K562 (cell line): Measurements from ENCODE around the gene IRF1. TPM values are rescaled to one million over a fixed set of nuclear protein-coding genes. Genes with fewer than 3 reads are reported as not detected.

Experiments
- BRD9 ChIP-seq: fragments of 450-650 bp; IDR thresholded peaks from 2 replicates; pipeline ENCODE4 v1.6.1; 2018; ENCODE audit warnings: low read depth; ENCODE audit not compliant: partially characterized antibody
- BRF1 ChIP-seq: IDR thresholded peaks from 3 replicates; pipeline ENCODE4 v1.6.1; 2011; ENCODE audit warnings: borderline replicate concordance, mild to moderate bottlenecking; ENCODE audit not compliant: insufficient read length; ENCODE audit errors: extremely low read depth
- CHD1 ChIP-seq: fragments of 200-600 bp; sonication (generic); IDR thresholded peaks from one replicate; pipeline ENCODE4 v1.6.1; 2012; ENCODE audit warnings: mild to moderate bottlenecking, moderate library complexity, low read length, inconsistent platforms
- GTF2B ChIP-seq: IDR thresholded peaks from 2 replicates; pipeline ENCODE4 v1.6.1; 2011; ENCODE audit not compliant: insufficient read length; ENCODE audit errors: extremely low read depth
- HES1 ChIP-seq: fragments of 450-650 bp; IDR thresholded peaks from 2 replicates; pipeline ENCODE4 v1.6.1; 2016; ENCODE audit warnings: low read depth, mild to moderate bottlenecking, moderate library complexity
- KAT8 ChIP-seq: fragments of 450-650 bp; IDR thresholded peaks from 2 replicates; pipeline ENCODE4 v1.6.1; 2016; ENCODE audit warnings: low read depth, mild to moderate bottlenecking
- KLF6 ChIP-seq: fragments of 250-450 bp; sonication (Bioruptor Pico); IDR thresholded peaks from 2 replicates; pipeline ENCODE4 v1.4.0; 2020; ENCODE audit warnings: mild to moderate bottlenecking, moderate library complexity, borderline replicate concordance
- MECOM ChIP-seq: fragments of 250-450 bp; sonication (Bioruptor Pico); IDR thresholded peaks from 2 replicates; pipeline ENCODE4 v1.8.0; 2022; ENCODE audit warnings: inconsistent platforms
- MTA1 ChIP-seq: fragments of 450-650 bp; IDR thresholded peaks from 2 replicates; pipeline ENCODE4 v1.6.1; 2017; ENCODE audit warnings: borderline replicate concordance
- NCOR1 ChIP-seq: fragments of 450-650 bp; IDR thresholded peaks from 2 replicates; pipeline ENCODE4 v1.6.1; 2016; ENCODE audit warnings: mild to moderate bottlenecking, moderate library complexity
- NFIC ChIP-seq: fragments of 450-650 bp; IDR thresholded peaks from 2 replicates; pipeline ENCODE4 v1.6.1; 2017; ENCODE audit warnings: mild to moderate bottlenecking, inconsistent platforms
- PHF21A ChIP-seq: fragments of 450-650 bp; IDR thresholded peaks from 2 replicates; pipeline ENCODE4 v1.6.1; 2017; ENCODE audit warnings: low read depth, borderline replicate concordance
- SMARCB1 ChIP-seq: IDR thresholded peaks from 2 replicates; pipeline ENCODE4 v1.6.1; 2011; ENCODE audit warnings: improper control_type of control experiment, low read depth; ENCODE audit not compliant: insufficient read length
- SRSF9 ChIP-seq: fragments of 200-400 bp; formaldehyde crosslinking; IDR thresholded peaks from 2 replicates; pipeline ENCODE4 v1.6.1; 2017; ENCODE audit warnings: low read depth, low read length, borderline replicate concordance
- ZNF347 ChIP-seq: fragments of 450-650 bp; formaldehyde crosslinking; IDR thresholded peaks from 2 replicates; pipeline ENCODE4 v1.4.0; 2020; ENCODE audit warnings: low read depth, mild to moderate bottlenecking, moderate library complexity
- ZNF589 ChIP-seq: fragments of 200-800 bp; sonication (Bioruptor generic); IDR thresholded peaks from 2 replicates; pipeline ENCODE4 v1.6.1; 2016; ENCODE audit warnings: low read depth, missing genetic modification characterization, missing compliant biosample characterization
- ZNF830 ChIP-seq: fragments of 250-450 bp; sonication (Bioruptor Pico); IDR thresholded peaks from 2 replicates; pipeline ENCODE4 v1.5.0; 2021; ENCODE audit warnings: mild to moderate bottlenecking
- polyA plus RNA-seq, 8 experiments: library from polyadenylated mRNA; depleted of rRNA in 4 of 8; stranded (reverse) in 5 of 8; unstranded in 3 of 8; fragments of >200 nt; fragmentation: Nextera tagmentation in 2 of 8; fragmentation: Illumina TruSeq in 1 of 8; extraction: Ambion mirVana in 2 of 8; extraction: Trizol in 1 of 8; gene quantifications; 2 replicates each; pipeline versions ENCODE4 v1.2.1 to v1.2.3, GENCODE V29; 2011 to 2014; ENCODE audit warnings: inconsistent platforms in 1 of 8, missing spikeins in 1 of 8
- total RNA-seq, 7 experiments: library from RNA; depleted of rRNA in 6 of 7; stranded (reverse); fragments of >200 nt in 6 of 7; fragmentation: Illumina TruSeq in 2 of 7; extraction: Trizol in 2 of 7; gene quantifications; 2 replicates each; pipeline versions ENCODE4 v1.2.1 to v1.2.3, GENCODE V29; 2011 to 2021; ENCODE audit warnings: low replicate concordance in 1 of 7
- TF ChIP-seq, protein P1 (sequence below): sonication (generic); formaldehyde crosslinking; IDR thresholded peaks from 2 replicates; pipeline ENCODE4 v1.4.0; 2020; ENCODE audit warnings: mild to moderate bottlenecking, missing genetic modification reagents
- TF ChIP-seq, protein P2 (sequence below), 2 experiments: IDR thresholded peaks in 1 of 2; conservative IDR thresholded peaks in 1 of 2; 2 replicates each; pipeline ENCODE4 v1.6.1; 2016; ENCODE audit warnings: low read depth in 2 of 2, mild to moderate bottlenecking in 1 of 2, missing compliant biosample characterization in 1 of 2, missing genetic modification characterization in 1 of 2, moderate library complexity in 1 of 2
- TF ChIP-seq, protein P3 (sequence below): fragments of 250-450 bp; sonication (Bioruptor Pico); IDR thresholded peaks from 2 replicates; pipeline ENCODE4 v1.4.0; 2020

Gene IRF1
- total and polyA plus RNA-seq, 9 of the 15 experiments (the other 6 are each of a cell fraction or from before 2014, with no cell fraction given), result 1.1 to 12.3 (median 5.9) TPM

GRCh38 chr5:132459031-132459982 is 31.3 kb downstream of the IRF1 start (continued):
- TF ChIP-seq GTF2B (no peak), BRD9 (peak; percentile 79), KAT8 (no peak), ZNF830 (CRISPR knock-in tag) (0 out of 2 replicates have a peak, but pooled peaks have one; percentile 78), MTA1 (no peak), PHF21A (no peak), BRF1 (no peak), ZNF589 (CRISPR knock-in tag) (peak; percentile 98), SMARCB1 (no peak), SRSF9 (no peak), KLF6 (CRISPR knock-in tag) (peak; percentile 90; the same call in 1 of the 2 replicates), HES1 (no peak), MECOM (CRISPR knock-in tag) (peak; percentile 93), CHD1 (no peak), NFIC (peak; percentile 47), ZNF347 (CRISPR knock-in tag) (no peak), NCOR1 (peak; percentile 42; the same call in 1 of the 2 replicates)
- TF ChIP-seq, protein P1, sequence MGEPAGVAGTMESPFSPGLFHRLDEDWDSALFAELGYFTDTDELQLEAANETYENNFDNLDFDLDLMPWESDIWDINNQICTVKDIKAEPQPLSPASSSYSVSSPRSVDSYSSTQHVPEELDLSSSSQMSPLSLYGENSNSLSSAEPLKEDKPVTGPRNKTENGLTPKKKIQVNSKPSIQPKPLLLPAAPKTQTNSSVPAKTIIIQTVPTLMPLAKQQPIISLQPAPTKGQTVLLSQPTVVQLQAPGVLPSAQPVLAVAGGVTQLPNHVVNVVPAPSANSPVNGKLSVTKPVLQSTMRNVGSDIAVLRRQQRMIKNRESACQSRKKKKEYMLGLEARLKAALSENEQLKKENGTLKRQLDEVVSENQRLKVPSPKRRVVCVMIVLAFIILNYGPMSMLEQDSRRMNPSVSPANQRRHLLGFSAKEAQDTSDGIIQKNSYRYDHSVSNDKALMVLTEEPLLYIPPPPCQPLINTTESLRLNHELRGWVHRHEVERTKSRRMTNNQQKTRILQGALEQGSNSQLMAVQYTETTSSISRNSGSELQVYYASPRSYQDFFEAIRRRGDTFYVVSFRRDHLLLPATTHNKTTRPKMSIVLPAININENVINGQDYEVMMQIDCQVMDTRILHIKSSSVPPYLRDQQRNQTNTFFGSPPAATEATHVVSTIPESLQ, result no peak
- TF ChIP-seq, protein P2, sequence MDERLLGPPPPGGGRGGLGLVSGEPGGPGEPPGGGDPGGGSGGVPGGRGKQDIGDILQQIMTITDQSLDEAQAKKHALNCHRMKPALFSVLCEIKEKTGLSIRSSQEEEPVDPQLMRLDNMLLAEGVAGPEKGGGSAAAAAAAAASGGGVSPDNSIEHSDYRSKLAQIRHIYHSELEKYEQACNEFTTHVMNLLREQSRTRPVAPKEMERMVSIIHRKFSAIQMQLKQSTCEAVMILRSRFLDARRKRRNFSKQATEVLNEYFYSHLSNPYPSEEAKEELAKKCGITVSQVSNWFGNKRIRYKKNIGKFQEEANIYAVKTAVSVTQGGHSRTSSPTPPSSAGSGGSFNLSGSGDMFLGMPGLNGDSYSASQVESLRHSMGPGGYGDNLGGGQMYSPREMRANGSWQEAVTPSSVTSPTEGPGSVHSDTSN (CRISPR knock-in tag; IDR thresholded peaks at IDR 0.05; ENCODE audit: low read depth), result no peak
- TF ChIP-seq, protein P2 (tag; conservative IDR thresholded peaks at IDR 0.05; ENCODE audit: low read depth), result peak; percentile 41; the same call in 1 of the 2 replicates
- TF ChIP-seq, protein P3, sequence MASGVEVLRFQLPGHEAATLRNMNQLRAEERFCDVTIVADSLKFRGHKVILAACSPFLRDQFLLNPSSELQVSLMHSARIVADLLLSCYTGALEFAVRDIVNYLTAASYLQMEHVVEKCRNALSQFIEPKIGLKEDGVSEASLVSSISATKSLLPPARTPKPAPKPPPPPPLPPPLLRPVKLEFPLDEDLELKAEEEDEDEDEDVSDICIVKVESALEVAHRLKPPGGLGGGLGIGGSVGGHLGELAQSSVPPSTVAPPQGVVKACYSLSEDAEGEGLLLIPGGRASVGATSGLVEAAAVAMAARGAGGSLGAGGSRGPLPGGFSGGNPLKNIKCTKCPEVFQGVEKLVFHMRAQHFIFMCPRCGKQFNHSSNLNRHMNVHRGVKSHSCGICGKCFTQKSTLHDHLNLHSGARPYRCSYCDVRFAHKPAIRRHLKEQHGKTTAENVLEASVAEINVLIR, result peak; percentile 58
